Pons (tissue), 1 donor: Measurements from ENCODE around the gene PBX4.
"Not testable (repeated sequence)": the region's sequence is repeated elsewhere in the genome, so short reads cannot be mapped to it uniquely, and the experiment has no call there.

ENCODE experiments used
- DNase-seq: peaks from one replicate; pipeline ENCODE4 v3.0.0-alpha.2; 2016; ENCODE audit warnings: low spot score

Gene PBX4, protein sequence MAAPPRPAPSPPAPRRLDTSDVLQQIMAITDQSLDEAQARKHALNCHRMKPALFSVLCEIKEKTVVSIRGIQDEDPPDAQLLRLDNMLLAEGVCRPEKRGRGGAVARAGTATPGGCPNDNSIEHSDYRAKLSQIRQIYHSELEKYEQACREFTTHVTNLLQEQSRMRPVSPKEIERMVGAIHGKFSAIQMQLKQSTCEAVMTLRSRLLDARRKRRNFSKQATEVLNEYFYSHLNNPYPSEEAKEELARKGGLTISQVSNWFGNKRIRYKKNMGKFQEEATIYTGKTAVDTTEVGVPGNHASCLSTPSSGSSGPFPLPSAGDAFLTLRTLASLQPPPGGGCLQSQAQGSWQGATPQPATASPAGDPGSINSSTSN

DNA sequence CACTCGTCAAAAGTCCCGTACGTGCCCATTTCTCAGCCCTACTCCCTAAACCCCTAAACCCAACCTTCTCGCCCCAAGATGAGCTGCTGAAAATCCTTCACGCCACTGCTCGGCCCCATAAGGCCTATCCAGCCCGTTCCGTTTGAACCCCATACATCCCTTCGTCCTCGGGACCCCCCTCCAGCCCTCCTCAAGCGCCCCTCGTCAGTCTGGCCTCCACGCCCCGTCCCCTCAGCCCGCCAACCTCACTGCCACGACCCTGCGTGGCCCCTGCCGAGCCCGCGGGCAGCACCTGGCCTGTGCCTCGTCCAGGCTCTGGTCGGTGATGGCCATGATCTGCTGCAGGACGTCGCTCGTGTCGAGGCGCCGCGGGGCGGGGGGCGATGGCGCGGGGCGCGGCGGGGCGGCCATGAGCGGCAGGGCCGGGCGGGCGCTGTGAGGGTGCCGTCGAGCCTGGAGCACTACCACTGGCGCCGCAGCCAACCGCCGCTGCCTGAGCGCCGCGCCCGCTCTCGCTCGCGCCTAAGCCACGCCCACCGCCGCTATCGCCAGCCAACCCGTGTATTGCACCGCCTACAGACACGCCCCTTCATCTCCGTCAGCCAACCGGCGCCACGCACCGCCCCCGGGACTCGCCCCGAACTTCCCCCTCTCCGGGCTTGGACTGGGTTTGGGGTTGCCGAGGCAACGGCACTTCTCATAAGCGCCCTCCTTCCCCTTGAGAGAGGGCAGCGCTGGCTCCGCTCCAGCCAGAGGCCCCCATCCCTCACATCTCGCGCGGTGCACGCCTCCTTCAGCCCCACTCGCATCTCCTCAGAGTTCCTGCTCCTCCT is at the start of gene PBX4:
Gene PBX4 (minus strand): TSS at position 469 of the 833 bp plus-strand sequence. CDS start 58 bp downstream, at position 411.
- peak; percentile 82 for DNase-seq

DNA sequence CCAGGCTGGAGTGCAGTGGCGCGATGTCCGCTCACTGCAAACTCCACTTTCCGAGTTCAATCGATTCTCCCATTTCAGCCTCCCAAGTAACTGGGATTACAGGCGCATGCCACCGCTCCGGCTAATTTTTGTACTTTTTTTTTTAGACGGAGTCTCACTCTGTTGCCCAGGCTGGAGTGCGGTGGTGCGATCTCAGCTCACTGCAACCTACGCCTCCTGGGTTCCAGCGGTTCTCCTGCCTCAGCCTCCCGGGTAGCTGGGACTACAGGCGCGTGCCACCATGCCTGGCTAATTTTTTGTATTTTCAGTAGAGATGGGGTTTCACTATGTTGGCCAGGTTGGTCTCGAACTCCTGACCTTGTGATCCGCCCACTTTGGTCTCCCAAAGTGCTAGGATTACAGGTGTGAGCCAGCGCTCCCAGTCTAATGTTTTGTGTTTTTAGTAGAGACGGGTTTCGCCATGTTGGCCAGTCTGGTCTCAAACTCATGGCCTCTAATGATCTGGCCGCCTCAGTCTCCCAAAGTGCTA is 47.0 kb upstream of the PBX4 start:
- DNase-seq, result not testable (repeated sequence)

DNA sequence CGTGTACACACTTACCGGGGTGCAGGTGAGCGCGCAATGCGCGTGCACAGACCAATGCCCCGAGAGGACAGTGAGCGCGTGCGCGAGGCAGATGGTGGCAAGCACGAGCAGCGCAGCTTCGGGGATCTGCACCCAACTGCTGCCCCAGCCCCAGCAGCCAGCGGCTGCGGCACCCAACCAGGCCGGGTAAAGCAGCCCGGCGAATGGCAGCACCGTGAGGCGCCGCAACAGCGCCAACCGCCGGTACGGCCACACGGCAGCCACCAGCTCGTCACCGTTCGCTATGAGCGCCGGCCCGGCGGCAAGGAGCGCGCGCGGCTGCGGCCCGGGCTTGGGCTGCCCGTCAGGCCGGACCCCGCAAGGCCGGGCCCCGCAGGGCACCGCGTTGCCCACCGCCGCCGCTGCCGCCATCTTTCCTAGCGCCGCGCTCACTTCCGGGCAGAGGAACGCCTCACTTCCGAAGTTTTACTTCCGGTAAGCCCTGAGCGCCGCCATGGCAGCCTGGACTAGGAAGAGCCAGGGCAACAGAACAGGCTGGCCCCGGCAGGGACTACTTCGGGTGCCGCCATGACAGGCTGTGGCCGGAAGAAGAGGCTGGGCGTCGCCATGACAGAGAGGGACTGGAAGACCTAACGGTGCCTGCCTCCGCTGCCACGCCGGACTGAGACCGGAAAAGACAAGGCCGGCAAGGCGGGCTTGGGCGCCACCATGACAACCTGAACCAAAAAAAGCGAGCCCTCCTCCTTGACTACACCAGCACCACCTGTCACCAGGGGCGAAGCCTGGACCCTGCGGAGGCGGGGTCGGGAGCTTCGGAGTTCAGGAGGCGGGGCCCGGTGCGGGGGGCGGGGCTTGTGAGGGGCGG is 45.0 kb upstream of the PBX4 start, which contains the start of gene ATP13A1:
Gene ATP13A1 (minus strand): TSS at position 421 of the 865 bp plus-strand sequence. CDS start 10 bp downstream, at position 411.
- DNase-seq, result peak; percentile 98

DNA sequence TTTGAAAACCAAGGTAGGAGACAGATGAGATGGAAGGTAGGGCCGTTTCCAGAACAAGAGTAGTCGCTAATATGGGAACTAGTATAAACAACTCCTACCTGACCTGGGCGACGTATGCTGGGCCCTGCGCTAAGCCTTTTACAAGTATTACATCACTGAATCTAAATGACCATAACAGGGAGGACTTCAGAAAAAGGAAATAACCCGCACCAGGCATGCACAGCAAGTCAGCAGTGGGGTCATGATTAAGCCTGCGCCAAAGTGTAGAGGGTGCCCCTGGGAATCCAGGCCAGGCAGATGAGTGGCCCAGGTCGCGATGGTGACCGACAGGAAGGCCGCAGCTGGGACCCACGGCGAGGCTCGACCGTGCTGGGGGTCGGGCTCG is 44.4 kb upstream of the PBX4 start:
- no peak for DNase-seq

DNA sequence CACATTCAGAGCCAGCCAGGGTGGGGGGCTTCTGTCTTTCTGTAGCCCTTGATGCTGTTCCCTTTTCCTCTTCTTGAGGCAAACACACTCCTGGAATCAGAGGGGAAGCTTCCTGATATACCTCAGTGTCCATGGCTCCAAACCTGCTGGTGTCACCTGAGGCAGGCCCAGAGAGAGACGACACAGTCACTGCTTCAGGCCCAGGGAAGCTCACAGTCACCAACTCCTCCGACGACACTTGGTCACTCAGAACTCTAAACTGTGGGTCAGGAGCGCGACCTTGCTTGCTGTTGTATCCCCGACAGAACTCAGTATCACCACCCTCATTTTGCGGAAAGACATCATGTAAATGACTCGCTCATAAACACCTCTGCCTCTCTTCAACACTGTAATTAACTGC is 43.9 kb upstream of the PBX4 start:
- DNase-seq, result no peak

DNA sequence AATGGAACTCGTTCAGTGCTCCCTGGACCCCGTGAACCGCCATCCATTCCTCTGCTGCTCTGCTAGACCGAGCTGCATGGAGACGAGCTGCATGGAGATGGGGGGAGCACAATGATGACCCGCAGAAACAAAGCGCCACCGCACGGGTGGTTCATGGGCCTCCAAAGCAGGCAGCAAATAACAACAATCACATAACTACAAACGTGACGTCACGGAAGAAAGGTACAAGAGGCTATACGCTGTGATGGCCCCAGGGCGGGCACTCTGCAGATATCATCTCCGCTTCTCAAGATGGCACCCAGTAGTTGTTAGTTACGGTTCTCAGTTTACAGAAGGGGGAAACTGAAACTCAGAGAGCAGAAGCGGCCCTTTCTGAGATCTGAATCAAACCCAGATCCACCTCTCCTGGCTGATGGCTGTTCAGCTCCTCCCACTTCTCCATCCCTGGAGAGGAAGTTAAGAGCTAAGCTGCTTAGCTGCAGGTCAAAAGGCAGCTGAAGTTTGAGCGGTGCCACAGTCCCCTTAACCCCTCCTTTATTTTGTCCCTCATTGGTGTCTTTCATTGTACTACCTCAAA is 43.3 kb upstream of the PBX4 start:
- peak; percentile 66 for DNase-seq

DNA sequence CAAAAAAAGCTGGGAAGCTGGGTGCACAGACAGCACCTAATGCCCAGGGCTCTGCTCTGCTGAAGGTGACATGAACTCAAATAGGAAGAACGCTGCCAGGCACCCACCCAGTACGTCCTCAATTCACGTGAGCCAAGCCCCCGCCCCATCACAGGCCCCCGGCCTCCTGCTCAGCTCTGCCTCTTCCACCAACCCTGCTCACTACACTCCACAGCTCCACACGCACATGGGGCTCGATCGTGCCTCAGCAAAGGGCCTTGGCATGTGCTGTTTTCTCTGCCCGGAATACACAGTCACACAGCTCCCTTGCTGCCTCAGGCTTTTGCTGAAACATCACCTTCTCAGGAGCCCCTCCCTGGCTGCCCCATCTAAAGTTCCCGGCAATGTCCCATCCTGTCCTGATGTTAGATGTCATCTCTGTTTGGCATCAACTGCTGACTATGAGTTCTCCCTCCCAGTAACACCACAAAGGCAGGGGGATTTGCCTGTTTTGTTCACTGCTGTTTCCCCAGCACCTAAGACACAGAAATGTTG is 42.7 kb upstream of the PBX4 start:
- no peak for DNase-seq

DNA sequence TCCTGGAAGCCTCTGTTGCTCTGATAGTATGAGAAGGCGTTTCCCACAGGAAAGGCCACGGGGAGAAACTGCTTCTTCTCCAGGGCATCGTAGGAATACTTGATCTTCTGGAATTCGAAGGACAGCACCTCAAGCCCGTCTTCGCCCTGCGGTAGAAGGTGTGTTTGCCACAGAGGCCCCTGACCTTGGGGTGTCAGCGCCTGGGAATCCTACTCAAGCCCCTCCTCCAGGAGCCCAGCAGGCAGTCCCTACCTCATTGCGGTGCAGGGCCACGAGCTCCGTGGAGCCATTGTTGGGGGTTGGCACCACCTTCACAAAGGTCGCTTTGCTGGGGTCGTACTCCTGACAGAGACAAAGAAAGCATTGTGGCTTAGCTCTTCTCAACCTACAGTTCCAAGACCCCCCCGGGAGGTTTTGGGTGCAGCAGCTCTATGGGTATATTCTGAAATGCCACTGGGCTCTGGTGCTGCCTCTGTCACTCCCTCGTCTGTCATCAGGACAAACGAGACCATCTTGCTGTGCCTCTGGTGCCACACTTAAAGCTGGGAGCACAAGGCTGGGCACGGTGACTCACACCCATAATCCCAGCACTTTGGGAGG is 41.3 kb upstream of the PBX4 start:
- no peak for DNase-seq

DNA sequence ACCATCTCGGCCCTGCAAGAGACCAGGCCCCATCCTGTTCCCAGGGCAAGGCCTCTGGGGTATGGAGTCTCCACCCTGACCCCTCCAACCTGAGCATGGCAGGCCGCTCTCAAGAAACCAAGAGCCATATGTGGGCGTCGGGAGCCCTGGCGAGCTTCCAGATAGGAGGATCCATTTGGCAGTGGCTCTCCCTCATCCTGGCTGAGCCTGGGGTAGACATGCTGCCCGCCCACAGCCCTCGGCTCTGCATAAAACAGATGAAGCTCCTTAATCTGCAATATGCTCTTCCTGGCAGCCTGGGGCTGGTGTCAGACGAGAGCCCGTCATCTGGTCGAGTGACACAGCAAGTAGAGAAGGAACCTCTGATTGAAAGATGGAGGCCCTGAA is 38.9 kb upstream of the PBX4 start:
- no peak for DNase-seq

DNA sequence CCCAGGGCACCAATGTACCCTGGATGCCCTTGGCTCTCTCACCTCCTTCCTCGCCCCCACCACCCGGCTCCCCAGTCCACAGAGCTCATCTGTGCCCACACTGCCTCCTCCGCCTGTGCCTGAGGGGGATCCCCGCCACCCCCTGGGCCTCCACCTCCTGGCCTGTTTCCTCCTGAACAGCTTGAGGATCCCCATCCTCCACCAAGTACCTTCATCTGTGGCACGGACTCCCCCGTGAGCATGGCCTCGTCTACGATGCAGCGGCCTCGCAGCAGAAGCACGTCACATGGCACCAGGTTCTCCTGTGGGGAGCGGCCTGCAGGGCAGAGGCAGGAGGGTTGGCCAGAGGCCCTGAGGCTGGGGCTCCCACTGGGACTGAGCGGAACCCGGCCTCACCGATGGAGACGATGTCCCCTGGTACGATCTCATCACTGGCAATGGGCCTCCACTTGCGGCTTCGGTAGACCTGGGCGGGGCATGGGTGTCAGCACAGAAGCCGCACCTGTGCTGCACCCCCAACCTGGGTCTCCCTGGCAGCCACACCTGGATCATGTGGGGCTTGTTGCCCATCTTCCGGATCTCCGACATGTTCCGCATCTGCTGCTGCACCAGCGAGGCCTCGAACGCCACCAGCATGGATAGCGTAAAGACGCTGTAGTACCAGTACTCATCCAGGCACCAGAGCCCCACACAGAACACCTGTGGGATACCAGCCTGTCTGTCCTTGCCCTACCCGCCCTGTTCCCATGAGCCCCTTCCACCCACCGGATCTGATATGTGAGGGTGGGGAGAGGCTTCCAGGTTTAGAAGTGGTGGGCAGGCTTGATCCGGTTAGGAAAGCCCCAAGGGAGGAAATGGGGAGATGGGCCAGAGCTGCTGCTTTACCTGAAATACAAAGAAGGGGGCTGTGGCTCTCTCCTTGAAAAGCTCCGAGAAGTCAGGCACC is 38.2 kb upstream of the PBX4 start:
- no peak for DNase-seq

DNA sequence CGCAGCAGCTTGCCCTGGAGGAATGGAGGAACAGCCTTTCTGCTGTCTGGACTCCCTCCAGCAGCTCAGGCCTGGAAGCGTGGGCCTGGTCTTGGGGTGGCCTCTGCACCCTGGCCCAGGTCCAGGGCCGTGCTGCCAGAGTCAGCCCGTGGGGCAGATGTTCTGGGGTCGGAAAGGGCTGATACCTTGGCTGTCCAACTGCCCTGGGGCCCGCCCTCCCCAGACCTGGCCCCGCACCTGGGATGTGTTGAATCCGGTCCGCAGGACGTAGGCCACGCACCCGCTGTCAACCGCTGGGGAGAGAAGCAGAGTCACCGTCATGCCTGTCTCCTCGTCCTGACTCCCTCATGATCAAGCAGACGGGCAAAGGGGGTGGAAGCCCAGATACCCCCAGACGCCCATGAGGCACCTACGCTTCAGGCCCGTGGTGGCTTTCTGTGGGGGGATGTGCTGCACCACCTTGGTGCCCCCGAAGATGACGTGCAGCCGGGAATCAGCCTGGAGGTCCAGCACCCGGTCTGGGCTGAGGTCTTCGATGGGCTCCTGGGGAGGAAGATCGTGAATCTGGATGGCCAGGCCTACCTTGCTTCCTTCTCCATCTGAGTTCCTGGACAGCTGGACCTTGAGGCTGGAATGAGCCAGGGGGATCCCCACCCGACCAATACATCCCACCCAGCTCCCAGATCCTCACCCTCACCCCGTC is 37.3 kb upstream of the PBX4 start:
- DNase-seq, result no peak

DNA sequence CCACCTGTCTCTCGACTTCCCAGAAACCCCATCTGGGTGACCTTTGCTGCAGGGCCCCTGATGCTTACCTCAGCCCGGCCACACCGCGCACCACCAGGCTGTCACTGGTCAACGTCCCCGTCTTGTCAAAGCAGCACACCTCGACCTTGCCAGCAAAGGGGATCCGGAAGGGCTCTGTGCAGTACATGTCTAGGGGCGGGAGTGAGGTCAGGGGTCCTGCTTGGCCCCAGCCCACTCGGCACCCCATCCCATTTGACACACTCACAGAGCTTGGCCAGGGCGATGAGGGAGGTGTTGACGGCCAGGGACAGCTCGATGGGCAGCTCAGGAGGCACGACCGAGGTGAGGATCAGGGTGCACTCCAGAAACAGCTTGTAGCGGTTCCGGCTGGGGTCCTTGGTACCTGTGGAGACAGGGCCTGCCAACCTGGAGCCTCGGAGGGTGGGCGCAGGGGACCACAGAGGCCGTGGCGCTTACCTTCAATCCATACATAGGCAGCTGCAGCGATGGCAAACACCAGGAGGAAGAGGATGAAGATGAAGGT is 36.6 kb upstream of the PBX4 start:
- no peak for DNase-seq

DNA sequence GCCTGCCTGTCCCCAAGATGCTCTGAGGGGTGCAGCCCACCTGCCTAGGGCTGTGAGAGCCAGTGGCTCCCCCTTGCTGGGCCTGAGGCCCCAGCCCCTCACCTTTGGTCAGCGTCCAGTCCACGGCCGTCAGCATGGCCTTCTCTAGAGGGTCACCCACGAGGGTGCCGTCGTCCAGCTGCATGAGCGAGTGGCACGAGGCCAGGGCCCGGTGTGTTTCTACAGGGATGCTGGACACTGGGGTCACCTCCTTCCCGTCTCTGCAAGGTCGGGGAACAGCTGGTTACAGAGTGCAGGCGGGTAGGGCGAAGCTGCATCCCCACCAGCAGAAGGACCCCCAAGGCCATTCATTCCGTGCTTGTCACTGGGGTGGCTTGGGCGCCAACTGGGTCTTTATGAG is 36.0 kb upstream of the PBX4 start:
- DNase-seq, result no peak

DNA sequence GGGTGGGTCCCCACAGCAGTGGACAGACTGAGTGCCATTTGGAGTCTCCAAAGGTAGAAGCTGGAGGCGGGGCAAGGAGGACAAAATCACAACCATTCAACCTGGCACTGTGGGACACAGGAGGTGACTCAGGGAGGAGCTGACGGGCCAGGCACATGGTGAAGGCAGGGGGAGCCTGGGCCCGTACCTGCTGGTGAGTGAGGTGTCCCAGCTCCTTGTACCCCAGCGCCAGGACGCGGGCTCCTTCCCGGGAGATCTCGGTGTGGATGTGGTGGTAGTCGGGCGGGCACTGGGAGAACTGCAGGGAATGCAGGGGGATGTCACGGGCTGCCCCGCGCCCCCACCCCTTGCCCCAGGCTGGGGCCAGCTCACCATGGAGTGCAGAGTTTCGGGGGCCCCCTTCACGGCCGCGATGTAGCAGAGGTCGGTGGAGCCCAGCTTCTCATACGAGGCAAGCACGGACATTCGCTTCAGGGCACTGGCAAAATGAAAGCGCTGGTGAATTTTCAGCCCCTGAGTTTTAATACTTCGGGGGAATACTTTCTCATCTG is 35.2 kb upstream of the PBX4 start:
- DNase-seq, result no peak

DNA sequence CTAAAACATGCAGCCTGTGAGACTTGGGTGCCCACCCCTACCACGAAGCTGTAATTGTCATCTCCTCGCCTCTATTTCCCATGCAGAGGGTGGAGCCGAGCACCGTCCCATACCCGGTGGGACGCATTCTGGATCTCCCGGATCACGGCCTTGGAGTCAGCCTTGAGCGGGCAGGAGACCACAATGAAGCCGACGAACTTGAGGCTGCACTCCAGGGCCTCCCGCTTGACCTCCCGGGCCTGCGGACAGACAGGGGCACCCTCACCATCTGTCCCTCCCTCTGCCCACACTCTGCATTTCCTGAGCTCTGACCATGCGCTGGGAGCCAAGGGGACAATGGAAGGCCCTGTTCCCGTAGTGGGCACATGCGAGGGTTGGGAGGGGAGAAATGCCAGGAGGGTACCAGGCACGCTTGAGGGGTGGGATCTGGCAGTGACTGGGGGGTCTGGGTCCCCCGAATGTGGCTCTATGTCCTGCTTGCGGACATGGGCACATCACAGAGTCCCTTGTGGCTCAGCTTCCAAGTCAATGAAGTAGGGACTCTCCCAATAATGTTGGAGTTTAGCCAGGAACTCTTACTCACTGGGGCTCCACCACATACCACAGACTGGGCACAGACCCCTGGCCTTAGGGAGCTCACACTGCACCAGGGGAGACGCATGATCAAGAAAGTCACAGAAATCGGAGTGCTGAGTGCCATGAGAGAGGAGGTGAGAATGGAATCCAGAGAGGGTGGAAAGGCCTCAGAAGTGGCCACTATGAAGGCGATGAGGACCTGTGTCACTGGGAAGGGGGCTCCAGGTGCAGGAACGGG is 34.2 kb upstream of the PBX4 start:
- DNase-seq, result no peak

DNA sequence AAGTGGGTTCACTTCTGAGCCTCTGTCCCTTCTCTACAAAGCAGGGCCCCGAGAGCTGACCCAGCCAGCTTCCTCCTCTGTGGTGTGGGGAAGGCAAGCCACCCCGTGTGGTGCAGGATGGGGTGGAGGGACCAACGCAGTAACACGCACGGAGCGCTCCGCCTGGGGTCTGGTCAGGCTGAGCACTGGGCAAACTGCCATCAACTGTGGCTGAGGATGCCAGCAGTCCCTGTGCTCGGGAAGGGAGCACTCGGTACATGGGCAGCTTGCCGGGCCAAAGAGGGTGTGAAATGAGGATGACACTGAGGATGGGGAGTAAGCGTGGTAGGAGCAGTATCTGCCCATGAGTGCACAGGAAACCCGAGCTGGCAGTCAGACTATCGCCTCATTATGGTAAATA is 32.6 kb upstream of the PBX4 start:
- peak; percentile 72 for DNase-seq

DNA sequence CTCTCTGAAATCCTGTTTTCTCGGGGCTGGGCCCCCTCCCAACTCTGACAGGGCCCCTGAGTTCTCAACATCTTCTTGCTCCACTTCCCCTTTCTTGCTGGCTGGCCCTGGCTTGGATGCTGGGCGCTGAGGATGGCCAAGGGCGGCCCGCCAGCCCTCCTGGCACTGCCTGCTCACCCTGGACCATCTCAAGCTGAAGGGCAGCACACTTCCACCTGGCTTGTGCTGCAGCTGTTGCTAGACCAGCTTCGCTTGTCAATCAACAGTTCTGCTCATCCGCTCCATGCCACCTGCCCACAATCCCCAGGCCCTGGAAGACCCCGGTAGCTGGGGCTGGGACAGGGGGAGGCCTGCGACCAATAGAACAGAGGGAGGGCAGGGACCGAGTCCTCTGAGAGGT is 31.8 kb upstream of the PBX4 start:
- no peak for DNase-seq

DNA sequence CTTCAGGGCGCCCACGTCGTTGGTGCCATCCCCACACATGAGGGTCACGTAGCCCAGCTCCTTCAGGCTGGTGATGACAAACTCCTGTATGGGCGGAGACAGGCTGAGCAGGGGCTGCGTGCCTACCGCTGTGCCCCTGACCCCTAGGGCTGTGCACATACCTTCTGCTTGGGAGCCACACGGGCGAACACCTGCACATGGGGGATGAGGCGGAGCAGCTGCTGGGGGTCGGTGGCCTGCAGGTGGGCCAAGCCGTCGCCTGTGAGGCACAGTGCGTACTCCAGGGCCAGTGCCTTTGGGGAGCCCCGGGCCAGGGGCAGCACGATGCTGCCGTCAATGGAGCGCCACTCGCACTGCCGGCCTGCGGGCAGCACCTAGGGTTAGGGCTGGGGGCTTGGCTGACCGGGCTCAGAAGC is 31.1 kb upstream of the PBX4 start:
- DNase-seq, result no peak
